LNCAP (cell line): ENCODE measurements around the gene MRPS27.

Experiments used
- TF ChIP-seq, protein P1 (sequence below): fragments of 450-650 bp; IDR thresholded peaks from 2 replicates; pipeline ENCODE4 v1.5.1; 2017; ENCODE audit warnings: mild to moderate bottlenecking

MRPS27 gene

DNA sequence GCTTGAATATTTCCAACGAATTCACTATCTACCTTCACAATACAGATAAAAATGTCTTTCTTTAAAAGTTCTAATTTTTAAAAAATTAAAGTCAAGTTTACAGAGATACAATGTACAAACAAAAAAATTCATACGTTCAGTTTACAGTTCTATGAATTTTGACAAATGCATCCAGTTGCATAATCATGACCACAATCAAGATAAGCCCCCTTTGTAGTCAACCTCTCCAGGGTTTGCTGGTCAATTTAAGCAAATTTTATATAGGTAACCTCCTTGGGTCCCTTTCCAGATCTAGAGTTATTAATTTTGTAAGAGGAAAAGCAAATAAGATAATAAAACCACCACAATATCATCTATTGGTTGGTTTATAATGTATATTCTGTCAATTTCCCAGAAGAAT lies 76.3 kb downstream of the MRPS27 start:
- TF ChIP-seq, protein P1, sequence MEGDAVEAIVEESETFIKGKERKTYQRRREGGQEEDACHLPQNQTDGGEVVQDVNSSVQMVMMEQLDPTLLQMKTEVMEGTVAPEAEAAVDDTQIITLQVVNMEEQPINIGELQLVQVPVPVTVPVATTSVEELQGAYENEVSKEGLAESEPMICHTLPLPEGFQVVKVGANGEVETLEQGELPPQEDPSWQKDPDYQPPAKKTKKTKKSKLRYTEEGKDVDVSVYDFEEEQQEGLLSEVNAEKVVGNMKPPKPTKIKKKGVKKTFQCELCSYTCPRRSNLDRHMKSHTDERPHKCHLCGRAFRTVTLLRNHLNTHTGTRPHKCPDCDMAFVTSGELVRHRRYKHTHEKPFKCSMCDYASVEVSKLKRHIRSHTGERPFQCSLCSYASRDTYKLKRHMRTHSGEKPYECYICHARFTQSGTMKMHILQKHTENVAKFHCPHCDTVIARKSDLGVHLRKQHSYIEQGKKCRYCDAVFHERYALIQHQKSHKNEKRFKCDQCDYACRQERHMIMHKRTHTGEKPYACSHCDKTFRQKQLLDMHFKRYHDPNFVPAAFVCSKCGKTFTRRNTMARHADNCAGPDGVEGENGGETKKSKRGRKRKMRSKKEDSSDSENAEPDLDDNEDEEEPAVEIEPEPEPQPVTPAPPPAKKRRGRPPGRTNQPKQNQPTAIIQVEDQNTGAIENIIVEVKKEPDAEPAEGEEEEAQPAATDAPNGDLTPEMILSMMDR, result no peak

DNA sequence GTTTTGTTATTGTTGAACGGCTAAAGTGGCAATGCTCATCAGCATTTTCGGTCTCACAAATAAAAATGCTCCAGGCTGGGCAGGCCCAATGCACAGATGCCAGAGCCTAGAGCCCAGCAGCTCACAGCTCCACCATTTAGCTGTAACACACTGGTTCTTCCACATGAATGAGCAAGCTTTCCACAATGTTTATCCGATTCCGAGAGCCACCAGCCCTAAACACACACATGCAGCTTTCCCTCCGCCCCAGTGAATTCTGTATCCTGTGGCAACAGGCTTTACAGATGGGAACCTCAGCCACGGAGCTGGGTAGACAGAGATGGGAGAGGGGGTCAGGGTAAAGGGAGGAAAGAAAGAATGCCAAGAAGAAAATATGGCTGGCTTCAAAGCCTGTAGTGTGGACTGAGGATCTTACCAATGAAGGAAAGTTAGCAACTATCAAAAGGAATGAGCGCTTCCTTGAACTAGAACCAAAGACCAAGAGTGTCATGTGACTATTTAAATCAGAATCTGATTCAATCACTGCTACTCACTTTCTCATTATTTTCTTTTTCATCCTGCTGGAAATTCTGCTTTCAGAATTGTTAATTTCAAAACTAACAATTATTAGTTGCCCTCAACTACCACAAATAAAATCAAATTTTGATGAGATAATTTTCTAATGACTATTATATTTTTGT lies 77.1 kb downstream of the MRPS27 start:
- TF ChIP-seq, protein P1, result no peak

DNA sequence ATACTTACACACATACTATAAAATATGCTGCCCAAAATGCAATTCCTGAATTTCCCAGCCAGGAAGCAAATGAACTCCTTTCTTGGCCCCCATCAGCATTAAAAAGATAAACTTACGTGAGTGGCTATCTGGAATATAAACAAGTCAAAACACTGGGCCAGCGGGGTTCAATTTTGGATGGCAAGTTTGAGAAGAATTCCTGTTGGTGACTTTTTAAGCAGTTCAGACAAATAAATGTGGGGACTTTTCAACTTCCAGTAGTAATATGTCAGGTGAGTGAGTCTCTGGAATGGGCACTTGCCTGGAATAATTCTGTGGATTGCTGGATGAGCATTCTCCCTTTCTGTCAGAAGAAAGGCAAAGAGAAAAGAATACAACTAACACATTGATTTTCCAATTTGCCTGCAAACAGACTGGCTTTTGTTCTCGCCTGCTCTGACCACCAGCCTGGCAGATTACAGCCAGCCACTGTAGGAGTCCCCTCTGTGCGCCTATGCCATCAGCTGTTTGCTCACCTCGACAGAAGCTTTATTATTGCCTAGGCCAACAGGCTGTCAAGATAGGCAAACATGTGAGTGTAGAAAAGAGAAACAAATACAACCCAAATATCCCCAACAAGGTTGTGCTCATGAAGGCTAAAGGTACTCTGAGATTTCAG lies 78.6 kb downstream of the MRPS27 start:
- TF ChIP-seq, protein P1, result no peak

DNA sequence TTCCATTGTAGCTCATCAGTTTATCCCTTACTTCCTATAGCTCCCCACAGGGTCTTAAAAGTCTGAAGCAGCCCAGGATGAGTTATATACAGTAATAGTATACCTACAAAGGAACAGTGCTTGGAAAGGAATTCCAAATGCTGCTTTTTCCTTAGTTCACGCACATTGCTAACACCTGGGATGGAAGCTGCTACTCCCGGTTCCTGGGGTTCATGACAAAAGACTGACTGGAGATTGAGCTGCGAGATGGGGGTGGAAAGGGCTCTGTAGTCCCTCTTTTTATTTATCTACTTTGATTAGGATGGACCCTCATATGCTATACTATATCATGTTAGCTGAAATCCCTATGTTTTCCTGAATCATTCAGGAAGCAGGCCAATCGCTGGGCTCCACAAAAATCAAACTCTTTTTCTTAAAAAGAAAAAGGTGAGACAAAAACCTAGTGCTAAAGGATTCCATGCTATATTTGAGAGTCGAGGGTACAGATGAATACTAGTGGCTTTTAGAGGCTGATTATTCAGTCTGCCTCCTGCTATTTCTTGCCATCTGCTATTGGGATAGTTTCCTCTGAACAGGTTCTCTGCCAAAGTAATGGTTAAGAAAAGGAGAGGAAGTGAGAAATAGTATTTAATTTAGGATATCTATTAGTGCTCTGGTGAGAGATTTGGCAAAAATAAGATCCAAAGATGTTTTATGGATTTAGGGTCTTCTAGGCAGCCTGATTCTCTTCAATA lies 81.2 kb downstream of the MRPS27 start:
- TF ChIP-seq, protein P1, result no peak

DNA sequence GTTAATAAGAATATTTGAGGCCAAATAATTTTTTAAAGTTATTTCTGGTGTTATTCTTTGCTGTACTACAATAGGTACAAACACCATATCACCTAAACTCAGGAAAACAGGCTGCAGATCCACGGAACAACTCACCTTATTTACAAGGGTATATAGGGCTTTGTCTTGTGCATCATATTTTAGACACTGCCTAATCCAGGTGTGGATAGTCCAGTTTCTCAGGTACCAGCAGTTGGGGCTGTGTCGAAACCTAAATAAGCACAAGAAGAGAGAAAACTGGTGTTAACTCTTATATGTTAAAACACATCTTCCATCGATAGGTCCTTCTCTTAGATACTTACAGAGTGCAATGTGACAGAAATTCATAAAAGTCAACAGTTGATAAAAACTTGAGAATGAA lies 82.2 kb downstream of the MRPS27 start:
- TF ChIP-seq, protein P1, result no peak

DNA sequence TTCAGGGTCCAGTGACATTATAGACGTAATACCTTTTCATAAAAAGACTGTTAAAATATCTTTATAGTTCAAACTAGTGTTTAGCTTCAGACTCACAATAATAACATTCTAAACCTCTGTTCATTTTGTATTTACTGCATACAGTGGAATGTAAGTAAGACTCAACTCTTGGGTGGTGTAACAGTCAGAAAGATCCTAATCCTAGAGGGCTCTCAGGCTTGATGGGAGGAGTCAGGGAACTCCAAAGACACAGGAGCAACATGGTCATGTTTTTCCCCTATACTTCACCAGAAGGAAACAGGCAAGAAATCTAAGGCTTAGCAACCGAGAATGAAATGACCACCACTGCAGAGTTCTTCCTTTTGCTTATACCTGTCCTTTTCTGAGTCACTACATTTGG lies 82.6 kb downstream of the MRPS27 start:
- TF ChIP-seq, protein P1, result no peak

DNA sequence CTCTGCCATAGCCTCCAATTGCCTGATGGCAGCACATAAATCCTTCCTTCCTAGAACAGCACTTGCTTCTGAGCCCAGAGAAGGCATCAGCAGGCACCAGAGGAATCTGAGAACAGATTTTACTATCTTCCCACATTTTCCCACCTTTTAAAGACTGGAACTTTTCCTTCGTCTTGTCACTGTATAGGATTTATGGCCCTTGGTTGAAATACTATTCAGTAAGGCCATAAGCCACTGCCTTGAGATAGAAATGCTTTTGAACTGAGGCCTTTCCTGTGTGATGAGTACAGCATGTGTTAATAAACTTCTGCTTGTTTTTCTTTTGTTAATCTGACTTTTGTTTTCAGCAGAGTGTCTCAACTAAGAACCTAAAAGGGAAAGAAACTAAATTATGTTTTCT lies 84.3 kb downstream of the MRPS27 start:
- TF ChIP-seq, protein P1, result no peak
